Fibroblast of skin of left quadriceps (primary cell): Measurements from ENCODE around the gene ABCC3.

ENCODE experiments used
- DNase-seq, 2 experiments: peaks; one replicate each; pipeline ENCODE4 v3.0.0-alpha.2; 2013; ENCODE audit warnings: low read depth in 2 of 2

The ABCC3 gene

DNA sequence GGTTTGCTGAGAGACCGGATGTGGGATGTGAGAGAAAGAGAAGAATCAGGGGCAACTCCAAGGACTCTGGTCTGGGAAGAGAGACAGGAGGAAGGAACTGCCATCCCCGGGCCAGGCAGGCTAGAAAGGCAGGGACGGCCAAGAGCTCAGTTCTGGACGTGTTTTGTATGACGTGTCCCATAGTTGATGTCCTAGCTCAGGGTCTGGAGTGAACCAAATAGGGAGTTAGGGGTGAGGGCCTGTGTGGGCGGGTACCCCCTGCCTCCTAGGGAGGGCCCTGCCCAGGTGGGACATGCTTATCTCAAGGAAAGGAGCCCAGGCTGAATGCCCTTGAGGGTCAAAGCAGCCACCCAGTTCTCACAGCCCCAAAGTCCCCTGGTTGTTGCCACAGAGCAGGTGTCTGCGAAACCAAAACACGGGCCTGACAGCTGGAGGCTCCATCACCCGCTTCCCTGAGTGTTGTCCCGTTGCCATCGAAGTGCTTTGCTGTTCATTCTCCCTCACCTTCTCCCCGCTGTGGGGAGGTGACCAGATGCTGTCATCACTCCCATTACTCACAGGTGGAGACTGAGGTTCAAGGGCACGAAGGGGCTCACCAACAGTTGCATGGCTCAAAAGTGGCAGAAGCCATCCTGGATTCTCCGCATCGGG lies 7.5 kb downstream of the ABCC3 start:
- no peak for DNase-seq

DNA sequence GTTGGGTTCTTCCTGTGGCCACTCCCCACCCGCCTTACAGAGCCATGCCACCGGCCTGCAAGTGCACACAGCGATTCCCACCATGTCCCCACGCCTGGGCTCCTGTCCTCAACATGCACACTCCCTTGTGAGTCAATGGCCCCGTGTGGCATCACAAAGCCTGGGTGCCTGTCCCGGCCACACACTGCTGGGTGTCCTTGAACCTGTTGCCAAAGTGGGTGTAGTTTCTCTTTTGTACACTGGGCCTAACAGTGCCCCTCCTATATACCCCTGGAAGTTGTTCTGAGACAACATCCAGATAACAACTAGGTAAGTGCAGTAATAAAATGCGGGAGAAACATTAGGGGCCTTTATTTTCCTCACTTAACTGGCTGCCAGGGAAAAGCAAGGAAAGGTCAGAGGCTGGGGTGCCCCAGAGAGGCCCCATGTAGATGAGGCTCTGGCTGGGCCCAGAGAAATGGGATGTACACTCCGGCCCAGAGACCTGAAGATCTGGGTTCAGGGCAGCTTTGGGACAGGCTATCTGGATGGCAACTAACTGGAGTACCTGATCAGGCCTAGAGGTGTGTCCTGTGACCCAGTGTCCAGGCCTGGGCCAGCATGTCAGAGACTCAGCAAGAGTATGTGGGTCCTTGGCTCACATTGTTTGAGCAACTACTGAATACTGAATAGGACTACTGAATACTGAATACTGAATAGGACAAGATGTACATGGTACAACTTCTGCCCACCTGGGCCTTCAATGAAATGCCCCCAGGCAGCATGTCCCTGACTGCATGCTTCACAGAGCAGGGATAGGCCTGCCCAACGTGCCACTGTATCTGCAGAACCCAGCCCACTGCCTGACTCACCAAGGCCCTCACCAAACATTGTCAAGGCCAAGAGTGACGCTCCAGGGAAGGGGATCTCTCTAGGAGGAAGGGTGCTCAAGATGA lies 8.3 kb downstream of the ABCC3 start:
- DNase-seq, result no peak

DNA sequence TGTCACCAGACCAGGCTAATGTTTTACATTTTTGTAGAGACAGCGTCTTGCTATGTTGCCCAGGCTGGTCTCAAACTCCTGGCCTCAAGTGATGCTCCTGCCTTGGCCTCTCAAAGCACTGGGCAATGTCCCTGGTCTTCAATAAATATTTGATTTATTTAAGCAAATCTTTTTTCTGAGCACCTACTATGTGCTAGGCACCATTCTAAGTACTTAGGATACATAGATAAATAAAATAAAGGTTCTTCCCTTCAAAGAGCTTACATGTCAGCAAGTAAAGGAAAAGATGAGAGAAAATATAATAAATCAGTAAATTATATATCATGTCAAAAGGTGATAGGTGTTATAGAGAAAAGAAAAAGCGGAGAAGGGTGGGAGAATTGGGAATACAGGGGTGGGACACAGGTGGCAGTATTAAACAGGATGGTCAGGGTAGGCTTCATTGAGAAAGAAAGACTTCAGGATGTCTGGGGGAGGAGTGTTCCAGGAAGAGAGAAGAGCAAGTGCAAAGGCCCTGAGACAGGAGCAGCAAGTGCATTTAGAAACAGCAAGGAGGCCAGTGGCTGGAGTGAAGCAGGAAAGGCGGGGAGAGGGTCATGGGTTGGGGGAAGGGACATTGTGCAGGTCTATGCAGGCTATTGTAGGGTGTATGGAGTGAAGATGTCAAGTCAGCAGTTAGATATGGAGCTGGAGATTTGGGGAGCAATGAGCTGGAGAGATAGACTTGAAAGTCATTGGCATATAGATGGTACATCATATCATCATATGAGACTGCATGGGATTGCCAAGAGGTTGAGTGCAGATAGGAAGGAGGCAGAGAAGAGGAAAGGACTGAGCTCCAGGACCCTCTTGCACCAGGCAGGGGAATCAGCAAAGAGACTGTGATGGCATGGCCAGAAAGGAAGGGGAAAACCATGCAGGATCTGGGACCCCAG lies 11.3 kb downstream of the ABCC3 start:
- no peak for DNase-seq

DNA sequence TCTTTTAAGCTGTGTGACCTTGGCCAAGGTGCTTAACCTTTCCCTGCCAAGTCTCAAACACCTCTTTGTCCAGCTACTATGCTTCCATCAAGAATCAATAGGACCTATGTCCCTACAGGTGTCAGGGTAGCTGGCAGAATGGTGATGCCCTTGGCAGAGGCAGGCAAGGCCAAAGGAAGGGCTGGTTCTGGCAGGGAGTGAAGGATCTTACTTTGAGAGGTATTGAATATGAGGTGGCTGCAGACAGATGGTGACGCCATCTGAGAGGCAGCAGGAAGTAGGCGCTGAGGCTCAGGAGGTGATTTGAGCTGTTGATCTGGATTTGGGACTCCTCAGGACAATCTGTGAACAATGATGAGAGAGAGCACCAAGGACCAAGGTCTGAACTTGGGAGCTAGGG lies 12.5 kb downstream of the ABCC3 start:
- DNase-seq, result no peak

DNA sequence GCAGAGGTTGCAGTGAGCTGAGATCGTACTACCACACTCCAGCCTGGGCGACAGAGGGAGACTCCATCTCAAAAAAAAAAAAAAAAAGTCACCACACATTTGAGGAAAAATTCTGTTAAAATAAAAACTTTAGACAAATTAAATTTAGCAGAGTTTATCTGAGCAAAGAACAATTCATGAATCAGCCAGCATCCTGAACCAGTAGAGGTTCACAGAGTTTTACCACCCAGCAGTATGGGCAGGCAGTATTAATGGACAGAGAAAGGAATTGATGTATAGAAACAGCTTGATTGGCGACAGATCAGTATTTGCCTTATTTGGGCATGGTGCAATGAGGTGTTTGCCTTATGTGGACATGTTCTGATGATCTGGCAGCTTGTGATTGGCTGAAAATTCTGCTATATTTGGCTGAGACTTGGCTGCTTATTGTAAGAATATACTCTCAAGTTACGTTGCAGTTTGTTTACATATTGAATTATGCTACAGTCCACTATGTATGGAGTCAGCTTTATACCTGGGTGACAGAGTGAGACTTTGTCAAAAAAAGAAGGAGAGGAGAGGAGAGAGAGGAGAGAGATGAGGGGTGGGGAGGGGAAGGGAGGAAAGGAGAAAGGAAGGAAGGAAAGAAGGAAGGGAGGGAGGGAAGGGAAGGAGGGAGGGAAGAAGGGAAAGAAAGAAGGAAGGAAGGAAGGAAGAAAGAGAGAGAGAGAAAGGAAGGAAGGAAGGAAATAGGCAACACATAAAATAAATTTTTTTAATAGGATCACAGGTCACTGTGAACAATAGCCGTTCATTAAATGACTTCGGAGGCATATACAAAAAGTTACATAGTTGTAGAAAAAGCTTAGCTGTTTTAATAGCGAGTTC lies 14.6 kb downstream of the ABCC3 start:
- DNase-seq, result no peak

DNA sequence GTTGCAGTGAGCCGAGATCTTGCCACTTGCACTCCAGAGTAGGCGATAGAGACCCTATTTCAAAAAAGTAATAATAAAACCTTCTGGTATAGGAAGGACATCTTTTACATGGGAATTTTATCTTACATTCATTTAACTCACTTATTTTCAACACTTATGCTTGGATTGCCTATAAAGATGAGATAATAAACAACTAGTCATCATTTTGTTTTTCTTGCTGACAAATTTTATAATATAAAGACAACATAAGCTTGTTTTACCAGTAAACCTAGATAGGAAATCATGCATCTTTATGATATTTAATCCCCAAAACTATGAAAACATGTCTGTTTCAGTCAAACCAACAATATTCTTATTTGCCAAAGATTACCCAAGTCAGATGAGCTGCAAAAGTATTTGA lies 17.0 kb downstream of the ABCC3 start:
- no peak for DNase-seq

DNA sequence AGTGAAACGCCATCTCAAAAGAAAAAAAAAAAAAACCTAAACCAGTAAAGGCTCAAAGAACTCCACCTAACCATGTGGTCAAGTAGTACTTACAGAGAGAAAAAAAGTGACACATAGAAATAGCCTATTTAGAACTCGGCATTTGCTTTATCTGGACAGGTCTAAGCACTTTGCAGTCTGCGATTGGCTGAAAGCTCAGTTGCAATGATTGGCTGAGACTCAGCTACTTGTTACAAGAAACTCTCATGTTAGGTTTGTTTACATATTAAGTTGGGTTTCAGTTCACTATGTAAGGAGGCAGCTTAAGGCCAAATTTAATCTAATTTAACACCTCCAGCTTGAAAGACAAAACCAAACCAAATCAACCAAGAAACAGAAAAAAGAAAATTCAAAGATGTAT lies 19.1 kb downstream of the ABCC3 start:
- DNase-seq, result no peak

DNA sequence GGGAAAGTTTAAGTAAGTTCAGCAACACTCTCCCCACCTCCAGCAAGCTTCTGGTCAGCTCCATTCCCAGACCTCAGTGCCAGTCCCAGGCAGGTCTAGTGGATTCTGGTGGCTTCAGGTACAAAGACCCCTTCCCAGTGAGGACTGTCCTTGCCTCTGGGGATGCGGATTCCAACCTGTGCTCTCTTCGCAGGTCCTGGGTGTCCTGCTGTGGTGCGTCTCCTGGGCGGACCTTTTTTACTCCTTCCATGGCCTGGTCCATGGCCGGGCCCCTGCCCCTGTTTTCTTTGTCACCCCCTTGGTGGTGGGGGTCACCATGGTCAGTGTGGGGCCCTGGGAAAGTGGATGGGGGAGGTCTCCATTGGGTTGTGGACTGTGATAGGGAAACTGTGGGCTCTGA lies 21.8 kb downstream of the ABCC3 start:
- no peak for DNase-seq

DNA sequence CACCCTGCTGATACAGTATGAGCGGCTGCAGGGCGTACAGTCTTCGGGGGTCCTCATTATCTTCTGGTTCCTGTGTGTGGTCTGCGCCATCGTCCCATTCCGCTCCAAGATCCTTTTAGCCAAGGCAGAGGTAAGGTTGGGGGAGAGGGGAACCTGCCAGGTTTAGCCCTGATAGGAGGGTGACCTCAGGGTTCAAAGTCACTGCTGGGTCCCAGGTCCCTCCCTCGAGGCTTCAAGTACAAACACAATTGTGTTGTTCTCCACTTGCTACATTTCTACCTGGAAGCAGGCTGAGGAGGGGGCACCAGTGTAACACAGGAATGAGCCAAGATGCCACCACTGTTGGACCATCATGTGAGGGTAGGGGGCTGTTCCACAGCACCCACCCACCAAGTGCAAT lies 22.4 kb downstream of the ABCC3 start:
- DNase-seq, result no peak

DNA sequence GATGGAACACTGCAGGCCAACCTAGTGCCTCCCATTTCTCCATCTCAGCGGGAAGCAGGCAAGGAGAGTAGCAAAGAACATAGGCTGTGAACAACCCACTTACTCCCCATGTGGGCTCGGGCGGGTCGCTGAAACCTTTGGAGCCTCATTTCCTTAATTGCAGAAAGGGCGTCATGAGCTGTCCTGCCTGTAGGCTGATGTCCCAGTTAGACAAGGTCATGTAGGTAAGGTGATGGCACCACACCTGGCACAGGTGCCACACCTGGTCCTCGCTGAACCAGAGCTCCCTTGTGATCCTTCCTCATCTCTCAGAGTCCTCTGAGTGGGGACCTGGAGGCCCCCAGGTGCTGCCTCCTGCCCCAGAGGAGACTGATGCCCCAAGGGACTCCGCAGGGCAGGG lies 22.9 kb downstream of the ABCC3 start:
- DNase-seq, result no peak

DNA sequence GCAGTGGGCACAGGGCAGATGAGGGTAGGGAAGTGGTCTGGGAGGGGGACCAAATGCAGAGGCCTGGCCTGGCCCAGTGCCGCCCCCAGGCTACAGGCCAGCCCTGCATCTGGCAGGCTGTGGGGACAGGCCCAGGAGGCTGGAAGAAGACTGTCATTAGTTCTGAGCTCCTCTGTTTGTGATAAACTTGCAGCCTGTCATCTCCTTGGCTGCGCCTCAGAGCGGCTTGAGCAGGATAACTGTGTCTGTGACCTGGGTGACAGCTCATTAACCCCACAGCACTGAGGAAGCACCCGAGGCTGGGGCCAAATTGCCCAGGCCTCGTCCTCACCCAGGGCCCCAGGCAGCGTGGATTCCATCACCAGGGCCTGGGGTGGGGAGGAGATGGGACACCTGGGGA lies 23.9 kb downstream of the ABCC3 start:
- DNase-seq, result no peak

DNA sequence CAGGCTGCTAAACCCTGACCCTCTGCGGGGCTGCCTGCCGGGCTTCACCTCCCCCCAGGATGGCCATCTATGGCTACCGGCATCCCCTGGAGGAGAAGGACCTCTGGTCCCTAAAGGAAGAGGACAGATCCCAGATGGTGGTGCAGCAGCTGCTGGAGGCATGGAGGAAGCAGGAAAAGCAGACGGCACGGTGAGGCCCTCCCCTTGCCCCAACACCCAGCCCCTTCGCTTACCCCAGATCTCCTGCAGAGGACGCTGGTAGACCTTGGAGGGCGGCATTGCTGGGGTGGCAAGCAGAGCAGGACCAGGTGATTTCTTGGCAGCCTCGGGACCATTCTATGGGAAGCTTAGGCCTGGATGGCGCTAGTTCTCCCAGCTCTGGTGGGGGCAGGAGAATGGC lies 24.5 kb downstream of the ABCC3 start:
- DNase-seq, result no peak

DNA sequence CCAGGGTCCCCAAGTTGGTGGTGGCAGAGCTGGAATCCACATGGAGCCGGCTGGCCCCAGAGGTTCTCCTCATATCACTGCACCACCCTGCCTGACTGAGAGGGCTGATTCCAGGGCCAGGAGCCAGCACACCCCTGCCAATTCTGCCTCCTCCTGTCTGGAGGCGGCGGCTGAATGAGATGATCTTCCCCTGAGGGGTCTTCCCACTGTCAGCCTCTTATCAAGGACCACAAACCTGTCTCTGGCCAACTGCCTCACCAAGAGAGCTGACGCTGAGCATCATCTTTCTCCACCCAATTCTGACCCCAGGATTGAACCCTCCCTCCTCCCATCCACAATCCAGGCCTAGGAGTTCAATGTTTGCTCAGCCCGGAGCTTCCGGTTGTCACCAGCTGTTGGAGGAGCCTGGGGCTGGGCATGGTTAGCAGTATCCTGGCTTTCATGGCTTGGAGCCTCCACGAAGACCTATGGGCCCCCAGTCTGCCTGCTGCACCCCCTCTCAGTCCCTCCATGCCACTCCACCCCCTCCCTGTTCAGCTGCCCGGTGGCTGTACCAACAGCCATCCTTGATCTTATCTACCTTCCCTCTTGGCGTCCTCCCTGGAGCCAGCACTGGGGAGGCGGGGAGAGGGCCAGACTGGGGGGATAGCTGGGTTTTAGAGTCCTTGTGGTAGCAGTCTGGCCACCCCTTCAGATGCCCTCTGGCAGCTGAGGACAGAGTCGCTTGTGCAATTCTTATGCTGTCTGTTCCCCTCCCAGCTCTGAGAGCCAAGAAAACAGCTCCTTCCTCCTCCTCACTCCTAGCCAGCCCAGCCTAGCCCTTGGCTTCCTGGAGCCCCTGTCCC lies 25.6 kb downstream of the ABCC3 start:
- DNase-seq, result no peak

DNA sequence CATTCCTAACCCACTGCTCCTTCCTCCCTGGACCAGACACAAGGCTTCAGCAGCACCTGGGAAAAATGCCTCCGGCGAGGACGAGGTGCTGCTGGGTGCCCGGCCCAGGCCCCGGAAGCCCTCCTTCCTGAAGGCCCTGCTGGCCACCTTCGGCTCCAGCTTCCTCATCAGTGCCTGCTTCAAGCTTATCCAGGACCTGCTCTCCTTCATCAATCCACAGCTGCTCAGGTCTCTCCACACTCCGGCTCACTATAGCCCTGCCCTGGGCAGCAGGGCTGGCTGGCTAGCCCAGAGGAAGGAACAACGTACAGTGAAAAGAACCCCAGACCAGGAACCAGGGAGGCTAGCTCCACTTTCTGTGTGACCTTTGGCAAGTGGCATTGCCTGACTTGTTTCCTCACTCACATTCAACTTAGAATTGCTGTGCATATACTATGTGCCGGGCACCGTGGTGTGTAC lies 26.2 kb downstream of the ABCC3 start:
- no peak for DNase-seq

DNA sequence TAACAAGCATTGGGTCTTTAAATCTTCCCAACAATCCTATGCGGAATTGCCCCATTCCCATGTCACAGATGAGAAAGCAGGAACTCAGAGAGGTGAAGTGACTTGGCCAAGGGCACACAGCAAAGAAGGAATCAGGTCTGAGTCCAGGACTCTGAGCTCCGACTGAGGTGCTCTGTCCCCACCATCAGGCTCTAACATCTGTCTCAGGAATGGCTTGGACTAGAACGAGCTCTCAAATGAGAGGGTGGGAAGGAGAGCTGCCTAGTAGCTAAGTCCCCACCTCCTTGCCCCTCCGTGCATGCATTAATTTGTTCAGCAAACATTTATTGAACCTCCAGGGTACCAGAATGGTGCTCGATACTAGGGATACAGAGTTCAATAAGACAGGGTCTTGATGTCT lies 26.7 kb downstream of the ABCC3 start:
- no peak for DNase-seq

DNA sequence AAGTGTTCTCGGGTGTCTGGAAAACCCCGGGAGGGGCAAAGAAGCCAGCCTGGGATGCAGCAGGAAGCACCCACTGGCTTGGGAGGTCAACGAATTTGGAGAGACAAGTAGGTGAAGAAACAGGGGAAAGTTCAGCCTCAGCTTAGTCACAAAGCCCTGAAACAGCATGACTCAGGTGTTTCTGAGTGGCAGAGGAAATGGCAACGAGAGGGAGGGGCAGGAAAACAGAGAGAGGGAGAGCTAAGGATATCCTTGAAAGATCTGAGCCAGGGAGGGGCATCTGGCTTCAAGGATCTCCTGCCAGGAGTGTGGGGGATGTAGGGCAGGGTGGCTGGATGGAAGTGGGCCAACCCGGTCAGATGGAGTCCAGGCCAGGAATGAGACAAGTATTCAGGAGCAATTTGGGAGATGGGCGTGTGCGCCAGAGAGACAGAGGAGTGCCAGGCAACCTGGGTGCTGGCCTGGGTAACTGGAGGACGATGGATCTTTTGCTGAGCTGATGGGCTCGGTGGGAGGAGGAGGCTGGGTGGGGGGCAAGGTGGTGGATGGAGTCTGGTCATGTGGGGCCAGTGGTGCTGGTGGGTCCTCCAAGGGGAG lies 27.2 kb downstream of the ABCC3 start:
- peak; percentile 47 to 54 for DNase-seq

DNA sequence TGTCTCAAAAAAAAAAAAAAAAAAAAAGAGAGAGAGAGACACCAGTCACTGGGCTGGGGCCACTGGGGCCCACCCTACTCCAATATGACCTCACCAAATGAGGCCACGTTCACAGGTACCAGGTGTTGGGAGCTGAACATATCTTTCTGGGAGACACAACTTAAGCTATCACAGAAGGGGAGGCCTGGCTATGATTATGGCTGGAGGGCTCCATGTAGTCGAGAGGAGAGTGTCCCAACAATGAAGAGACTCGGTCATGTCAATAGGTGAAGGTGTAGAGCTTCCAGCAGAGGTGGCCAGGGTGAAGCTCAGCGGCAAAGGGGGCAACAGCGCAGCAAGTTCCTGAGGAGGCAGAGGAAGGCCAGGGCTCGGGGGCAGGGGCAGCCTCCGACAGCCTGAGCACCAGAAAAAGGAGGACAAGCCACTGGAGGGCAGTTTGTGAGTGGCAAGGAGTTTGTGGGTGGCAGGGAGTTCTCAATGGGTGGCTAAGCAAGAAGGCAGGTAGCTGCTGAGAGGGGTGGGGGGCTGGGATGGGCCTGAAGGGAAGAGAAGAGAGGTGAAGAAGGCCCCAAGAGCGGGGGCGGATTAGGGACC lies 28.0 kb downstream of the ABCC3 start:
- no peak for DNase-seq

DNA sequence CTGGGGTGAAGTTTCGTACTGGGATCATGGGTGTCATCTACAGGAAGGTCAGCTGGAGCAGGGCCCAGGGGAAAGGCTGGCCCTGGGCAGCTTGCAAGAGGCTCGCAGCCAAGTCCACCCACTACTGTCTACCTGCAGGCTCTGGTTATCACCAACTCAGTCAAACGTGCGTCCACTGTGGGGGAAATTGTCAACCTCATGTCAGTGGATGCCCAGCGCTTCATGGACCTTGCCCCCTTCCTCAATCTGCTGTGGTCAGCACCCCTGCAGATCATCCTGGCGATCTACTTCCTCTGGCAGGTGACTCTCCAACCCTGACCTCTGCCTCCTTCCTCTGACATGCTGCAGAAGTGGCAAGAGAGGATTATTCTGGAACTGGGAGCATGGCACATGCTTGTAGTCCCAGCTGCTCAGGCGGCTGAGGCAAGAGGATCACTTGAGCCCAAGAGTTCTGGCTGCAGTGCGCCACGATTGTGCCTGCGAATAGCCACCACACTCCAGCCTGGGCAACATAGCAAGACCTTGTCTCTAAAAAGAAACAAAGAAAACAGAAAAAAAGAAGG lies 29.2 kb downstream of the ABCC3 start:
- no peak for DNase-seq
